ENCODE data around the gene ELMO1. TPM values are rescaled to one million over a fixed set of nuclear protein-coding genes. Genes with fewer than 3 reads are reported as not detected.

Gene ELMO1
- total and polyA plus RNA-seq, 2 donors from 2014 or later: 6.0 to 35.4 TPM

DNA sequence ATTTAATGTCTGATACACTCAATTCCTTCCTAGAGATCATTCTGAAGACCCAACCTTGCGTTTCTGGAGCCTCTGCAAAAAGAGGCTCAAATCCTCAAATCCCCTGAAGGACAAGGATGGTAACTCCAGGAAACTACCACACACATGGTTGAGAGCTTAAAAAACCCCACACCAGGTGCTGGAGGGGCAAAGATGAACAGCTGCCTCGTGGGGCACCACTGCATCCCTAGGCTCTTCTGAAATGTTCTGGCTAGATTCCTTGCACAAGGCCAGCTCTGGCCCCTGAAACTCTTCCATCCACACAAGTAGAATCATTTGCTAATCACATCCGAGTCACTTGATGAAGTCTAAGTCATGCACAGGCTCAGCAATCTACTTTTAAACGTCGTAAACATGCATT lies 286.6 kb downstream of the ELMO1 start:
- H3K36me3 ChIP-seq (ENCODE audit: control insufficient read depth in 2 of 3, insufficient read depth in 3 of 3, low read length in 3 of 3): no peaks in the 10 kb centered on the region
- no peak overlapping the region for H3K9ac ChIP-seq (ENCODE audit: low read length in 3 of 3)
- no peaks in the 10 kb centered on the region for H3K9me3 ChIP-seq (ENCODE audit: control insufficient read depth in 2 of 3, insufficient read depth in 1 of 3, low read length in 3 of 3)
- intact Hi-C loops (cut with DNase I): no loop called here
- no peak for DNase-seq
- no peak for FAIRE-seq
- no peak overlapping the region for H3K4me3 ChIP-seq (ENCODE audit: low read length in 3 of 3)
- no peak overlapping the region for H3K27ac ChIP-seq (ENCODE audit: low read depth in 2 of 2, low read length in 2 of 2)
- no peaks in the 10 kb centered on the region for H3K4me1 ChIP-seq (ENCODE audit: control insufficient read depth in 2 of 3, insufficient read depth in 2 of 3, low read depth in 1 of 3, low read length in 3 of 3)
- H3K27me3 ChIP-seq (ENCODE audit: control insufficient read depth, insufficient read depth, low read length): no peaks in the 10 kb centered on the region
- TF ChIP-seq, protein P1, sequence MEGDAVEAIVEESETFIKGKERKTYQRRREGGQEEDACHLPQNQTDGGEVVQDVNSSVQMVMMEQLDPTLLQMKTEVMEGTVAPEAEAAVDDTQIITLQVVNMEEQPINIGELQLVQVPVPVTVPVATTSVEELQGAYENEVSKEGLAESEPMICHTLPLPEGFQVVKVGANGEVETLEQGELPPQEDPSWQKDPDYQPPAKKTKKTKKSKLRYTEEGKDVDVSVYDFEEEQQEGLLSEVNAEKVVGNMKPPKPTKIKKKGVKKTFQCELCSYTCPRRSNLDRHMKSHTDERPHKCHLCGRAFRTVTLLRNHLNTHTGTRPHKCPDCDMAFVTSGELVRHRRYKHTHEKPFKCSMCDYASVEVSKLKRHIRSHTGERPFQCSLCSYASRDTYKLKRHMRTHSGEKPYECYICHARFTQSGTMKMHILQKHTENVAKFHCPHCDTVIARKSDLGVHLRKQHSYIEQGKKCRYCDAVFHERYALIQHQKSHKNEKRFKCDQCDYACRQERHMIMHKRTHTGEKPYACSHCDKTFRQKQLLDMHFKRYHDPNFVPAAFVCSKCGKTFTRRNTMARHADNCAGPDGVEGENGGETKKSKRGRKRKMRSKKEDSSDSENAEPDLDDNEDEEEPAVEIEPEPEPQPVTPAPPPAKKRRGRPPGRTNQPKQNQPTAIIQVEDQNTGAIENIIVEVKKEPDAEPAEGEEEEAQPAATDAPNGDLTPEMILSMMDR (IDR thresholded peaks at IDR 0.05; ENCODE audit: borderline replicate concordance, extremely low read depth, insufficient read depth): no peak

DNA sequence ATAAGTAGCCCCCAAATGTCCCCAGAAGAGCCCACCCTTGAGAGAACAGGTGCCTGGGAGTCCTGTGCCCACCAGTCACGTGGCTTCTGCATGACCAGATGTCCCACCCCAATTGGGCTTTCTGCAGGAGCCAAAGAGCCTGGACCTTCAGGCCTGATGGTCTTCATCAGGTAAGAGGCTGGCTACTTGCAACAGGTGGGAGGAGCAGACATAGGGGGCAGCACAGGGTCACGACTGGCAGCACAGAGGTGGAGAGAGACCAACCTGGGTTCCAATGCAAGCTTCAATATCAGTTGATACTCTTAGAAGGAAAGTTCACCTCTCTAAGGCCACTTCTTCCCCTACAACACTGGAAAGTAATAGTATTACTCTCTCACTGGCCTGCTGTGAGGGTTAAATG lies 288.0 kb downstream of the ELMO1 start:
- Histone ChIP-seq H3K36me3 (ENCODE audit: control insufficient read depth in 2 of 3, insufficient read depth in 3 of 3, low read length in 3 of 3) (no peaks in the 10 kb centered on the region), H3K27ac (ENCODE audit: low read depth in 2 of 2, low read length in 2 of 2) (no peak overlapping the region), H3K4me1 (ENCODE audit: control insufficient read depth in 2 of 3, insufficient read depth in 2 of 3, low read depth in 1 of 3, low read length in 3 of 3) (no peaks in the 10 kb centered on the region), H3K27me3 (ENCODE audit: control insufficient read depth, insufficient read depth, low read length) (no peaks in the 10 kb centered on the region), H3K4me3 (ENCODE audit: low read length in 3 of 3) (no peak overlapping the region), H3K9ac (ENCODE audit: low read length in 3 of 3) (no peak overlapping the region), H3K9me3 (ENCODE audit: control insufficient read depth in 2 of 3, insufficient read depth in 1 of 3, low read length in 3 of 3) (no peaks in the 10 kb centered on the region)
- TF ChIP-seq, protein P1 (IDR thresholded peaks at IDR 0.05; ENCODE audit: borderline replicate concordance, extremely low read depth, insufficient read depth): no peak
- FAIRE-seq (no peak), DNase-seq (no peak)
- intact Hi-C loops (cut with DNase I): no loop called here

DNA sequence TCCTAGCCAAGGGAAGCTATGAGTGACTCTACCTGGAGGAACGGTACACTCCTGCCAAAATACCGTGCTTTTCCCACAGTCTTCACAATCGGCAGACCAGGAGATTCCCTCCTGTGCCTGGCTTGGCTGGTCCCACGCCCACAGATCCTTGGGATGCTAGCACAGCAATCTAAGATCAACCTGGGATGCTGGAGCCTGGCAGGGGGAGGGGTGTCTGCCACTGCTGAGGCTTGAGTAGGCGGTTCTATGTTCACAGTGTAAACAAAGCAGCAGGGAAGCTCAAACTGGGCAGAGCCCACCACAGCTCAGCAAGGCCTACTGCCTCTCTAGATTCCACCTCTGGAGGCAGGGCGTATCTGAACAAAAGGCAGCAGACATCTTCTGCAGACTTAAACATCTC lies 295.3 kb downstream of the ELMO1 start:
- DNase-seq (no peak), FAIRE-seq (no peak)
- intact Hi-C loops (cut with DNase I): no loop called here
- Histone ChIP-seq H3K4me3 (ENCODE audit: low read length in 3 of 3) (no peak overlapping the region), H3K9ac (ENCODE audit: low read length in 3 of 3) (no peak overlapping the region), H3K4me1 (ENCODE audit: control insufficient read depth in 2 of 3, insufficient read depth in 2 of 3, low read depth in 1 of 3, low read length in 3 of 3) (peaks cover 0 to 3% (median 0%) of the 10 kb centered on the region in 3 donors), H3K9me3 (ENCODE audit: control insufficient read depth in 2 of 3, insufficient read depth in 1 of 3, low read length in 3 of 3) (no peaks in the 10 kb centered on the region), H3K27ac (ENCODE audit: low read depth in 2 of 2, low read length in 2 of 2) (no peak overlapping the region), H3K27me3 (ENCODE audit: control insufficient read depth, insufficient read depth, low read length) (no peaks in the 10 kb centered on the region), H3K36me3 (ENCODE audit: control insufficient read depth in 2 of 3, insufficient read depth in 3 of 3, low read length in 3 of 3) (no peaks in the 10 kb centered on the region)
- TF ChIP-seq, protein P1 (IDR thresholded peaks at IDR 0.05; ENCODE audit: borderline replicate concordance, extremely low read depth, insufficient read depth): no peak

DNA sequence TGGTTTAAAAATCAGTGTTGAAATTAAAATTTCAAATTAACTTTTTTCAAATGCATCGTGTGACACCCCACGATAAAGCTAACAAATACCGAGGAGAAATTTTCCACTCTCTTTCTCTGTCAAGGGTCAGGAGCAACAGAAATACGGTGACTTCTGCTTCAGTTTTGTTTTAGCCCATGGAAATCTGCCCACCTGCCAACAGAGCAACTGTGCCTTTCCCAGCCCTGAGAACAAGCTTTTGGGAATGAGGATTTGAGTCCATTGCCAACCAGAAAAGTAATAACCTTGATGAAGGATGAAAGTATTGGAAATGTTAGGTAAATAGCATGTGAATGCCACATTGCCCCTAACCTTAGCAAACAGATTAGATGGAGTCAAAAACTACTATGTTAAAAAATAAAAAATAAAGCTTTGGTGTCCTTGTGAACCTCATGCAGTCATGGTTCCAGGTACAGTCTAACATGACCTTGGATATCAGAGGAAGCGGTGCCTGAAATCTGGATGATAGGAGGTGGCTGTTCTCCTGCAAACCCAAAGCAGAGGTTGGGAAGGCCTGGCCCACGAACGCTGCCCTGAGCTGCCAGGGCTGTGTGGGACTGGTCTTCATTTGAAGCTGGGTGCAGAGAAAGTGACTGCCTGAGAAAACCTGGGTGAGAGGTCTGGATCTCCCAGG lies 296.8 kb downstream of the ELMO1 start:
- H3K9me3 ChIP-seq (ENCODE audit: control insufficient read depth in 2 of 3, insufficient read depth in 1 of 3, low read length in 3 of 3): no peaks in the 10 kb centered on the region
- FAIRE-seq: no peak
- no peak overlapping the region for H3K27ac ChIP-seq (ENCODE audit: low read depth in 2 of 2, low read length in 2 of 2)
- no peak for DNase-seq
- peaks cover 0 to 3% (median 0%) of the 10 kb centered on the region in 3 donors for H3K4me1 ChIP-seq (ENCODE audit: control insufficient read depth in 2 of 3, insufficient read depth in 2 of 3, low read depth in 1 of 3, low read length in 3 of 3)
- no peaks in the 10 kb centered on the region for H3K27me3 ChIP-seq (ENCODE audit: control insufficient read depth, insufficient read depth, low read length)
- no peak overlapping the region for H3K4me3 ChIP-seq (ENCODE audit: low read length in 3 of 3)
- TF ChIP-seq, protein P1 (IDR thresholded peaks at IDR 0.05; ENCODE audit: borderline replicate concordance, extremely low read depth, insufficient read depth): no peak
- H3K36me3 ChIP-seq (ENCODE audit: control insufficient read depth in 2 of 3, insufficient read depth in 3 of 3, low read length in 3 of 3): no peaks in the 10 kb centered on the region
- H3K9ac ChIP-seq (ENCODE audit: low read length in 3 of 3): no peak overlapping the region
- intact Hi-C loops (cut with DNase I): no loop called here

Measured in kidney (tissue), 14 donors.